H54 (cell line): Measurements from ENCODE around the gene NR4A1.

Experiments used
- DNase-seq: peaks from one replicate; pipeline ENCODE4 v3.0.0; 2011; ENCODE audit warnings: low spot score, mixed read lengths; ENCODE audit not compliant: insufficient read length
- FAIRE-seq: peaks from 3 replicates; lab custom pipeline; 2011; peaks lifted over from hg19 to GRCh38; lab: Jason Lieb, UNC
- POLR2A ChIP-seq: IDR thresholded peaks from 2 replicates; pipeline ENCODE4 v1.6.1; 2011; ENCODE audit warnings: low read depth, mild to moderate bottlenecking, low read length

The NR4A1 gene

GRCh38 chr12:52050758-52051541, at the start of gene NR4A1:
TSS of gene NR4A1 (plus strand) at chr12:52051442. CDS start at chr12:52054329, 2,887 bp downstream.
- DNase-seq (peak; percentile 84), FAIRE-seq (no peak)
- TF ChIP-seq POLR2A, result peak; percentile 31; the same call in 1 of the 2 replicates

- TF ChIP-seq POLR2A, result no peak
- FAIRE-seq (no peak), DNase-seq (no peak)
These were observed 48.2 kb upstream of the NR4A1 start for GRCh38 chr12:52003016-52003550.

GRCh38 chr12:52003591-52003990, 47.7 kb upstream of the NR4A1 start:
- TF ChIP-seq POLR2A, result no peak
- DNase-seq (no peak), FAIRE-seq (no peak)

GRCh38 chr12:52004042-52004648, 47.1 kb upstream of the NR4A1 start:
- FAIRE-seq, result no peak
- no peak for TF ChIP-seq POLR2A
- DNase-seq, result peak; percentile 90

DNA sequence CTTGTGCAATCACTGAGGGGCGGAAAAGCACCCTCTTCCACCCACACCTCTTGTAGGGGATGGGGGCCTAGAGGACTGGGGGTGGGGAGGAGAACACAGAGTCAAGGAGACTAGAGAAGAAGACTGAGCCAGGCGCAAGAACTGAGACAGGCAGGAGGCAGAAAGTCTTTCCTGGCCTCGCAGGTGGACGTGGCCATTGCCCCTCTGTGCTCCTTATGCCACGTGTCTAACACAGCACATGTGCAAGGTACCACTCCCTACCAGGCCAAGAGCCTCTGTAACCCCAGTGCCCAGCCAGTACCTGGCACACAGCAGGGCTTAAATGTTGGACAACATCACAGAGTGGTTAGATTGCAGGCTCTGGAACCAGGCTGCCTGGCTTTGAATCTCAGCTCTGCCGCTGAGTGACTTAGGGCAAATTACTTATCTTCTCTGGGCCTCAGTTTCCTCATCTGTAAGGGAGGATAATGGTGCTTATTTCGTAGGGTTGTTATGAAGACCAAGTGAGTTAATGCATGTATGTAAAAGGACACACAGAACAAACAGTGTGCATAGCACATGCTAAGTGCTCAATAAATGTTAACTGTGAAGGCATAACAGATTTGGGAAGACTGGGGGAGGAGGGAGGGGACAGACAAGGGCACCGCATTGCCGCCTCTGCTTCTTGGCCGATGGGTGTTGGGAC, 45.9 kb upstream of the NR4A1 start:
- no peak for FAIRE-seq
- no peak for TF ChIP-seq POLR2A
- DNase-seq, result no peak

DNA sequence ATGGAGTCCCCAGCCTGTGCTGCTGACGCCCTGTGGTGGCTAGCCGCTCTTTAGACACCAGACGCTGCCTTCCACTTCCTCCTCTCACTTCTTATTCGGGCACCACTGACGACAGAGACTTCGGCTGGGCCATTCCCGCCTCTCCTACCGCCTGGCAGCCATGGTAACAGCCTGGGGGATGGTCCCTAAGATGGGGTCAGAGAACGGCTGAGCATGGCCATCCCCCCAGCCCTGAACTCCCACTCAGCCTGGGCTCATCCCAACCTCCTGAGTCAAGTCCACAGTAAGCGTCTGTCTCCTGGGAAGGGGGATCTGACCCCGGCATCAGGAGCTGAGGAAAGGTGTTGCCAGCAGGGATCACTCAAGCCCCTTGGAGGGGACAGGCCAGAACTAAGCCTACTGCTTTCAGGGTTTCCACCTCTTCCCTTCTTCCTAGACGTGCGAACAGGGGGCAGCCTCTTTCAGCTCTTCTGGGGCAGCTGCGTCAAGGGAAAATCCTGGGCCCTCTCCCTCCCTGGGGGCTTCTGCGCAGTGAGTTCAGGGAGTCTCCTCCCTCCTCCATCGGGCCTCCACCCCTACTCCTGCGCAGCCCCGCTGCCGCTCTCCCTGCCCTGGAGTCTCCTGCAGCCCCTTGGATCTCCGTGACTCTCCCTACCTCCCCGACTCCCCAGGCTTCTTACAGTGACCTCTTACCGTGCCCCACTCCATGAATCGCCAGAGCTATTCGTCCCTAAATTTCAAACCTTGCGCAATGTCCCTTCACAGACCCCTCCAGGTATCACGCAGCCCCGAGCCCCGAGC, 45.1 kb upstream of the NR4A1 start:
- FAIRE-seq, result no peak
- no peak for DNase-seq
- TF ChIP-seq POLR2A, result no peak

GRCh38 chr12:52006726-52007157, 44.5 kb upstream of the NR4A1 start, which contains the start of gene TAMALIN:
TSS of gene TAMALIN (plus strand) at chr12:52006946. CDS start at chr12:52007020, 74 bp downstream.
- no peak for FAIRE-seq
- no peak for TF ChIP-seq POLR2A
- no peak for DNase-seq

DNA sequence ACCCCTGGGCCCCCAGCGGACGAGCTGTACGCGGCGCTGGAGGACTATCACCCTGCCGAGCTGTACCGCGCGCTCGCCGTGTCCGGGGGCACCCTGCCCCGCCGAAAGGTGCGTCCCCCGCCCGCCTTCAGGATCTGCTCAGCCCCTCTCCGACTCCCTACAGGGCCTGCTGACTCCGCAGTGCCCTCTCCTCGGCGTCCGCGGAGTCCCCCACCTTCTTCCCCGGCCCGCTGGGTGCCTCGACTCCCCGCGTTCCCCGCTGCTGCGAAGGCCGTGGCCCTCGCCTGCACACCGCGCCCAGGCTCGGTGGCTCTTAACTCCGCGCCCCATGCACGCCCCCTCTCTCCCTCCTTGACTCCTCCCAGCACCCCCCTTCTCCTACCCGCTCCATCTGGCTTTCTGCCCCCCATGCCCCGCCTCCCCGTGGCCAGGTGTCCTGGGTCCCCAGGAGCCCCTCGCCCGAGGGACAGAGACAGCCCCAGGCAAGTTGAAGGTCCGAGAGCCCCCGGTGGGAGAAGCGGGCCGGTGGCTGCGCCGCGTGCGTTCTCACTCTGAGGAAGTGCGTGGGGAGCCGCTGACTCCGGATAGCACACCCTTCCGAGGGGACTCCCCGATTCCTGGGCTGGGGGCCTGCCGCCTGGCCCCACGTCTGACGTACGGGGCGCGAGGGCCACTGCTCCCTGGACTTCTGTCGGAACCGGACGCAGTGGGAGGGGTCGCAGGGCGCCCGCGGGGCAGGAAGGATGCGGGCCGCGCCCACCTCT, 43.9 kb upstream of the NR4A1 start:
- DNase-seq, result no peak
- no peak for TF ChIP-seq POLR2A
- no peak for FAIRE-seq

GRCh38 chr12:52007982-52008510, 43.2 kb upstream of the NR4A1 start:
- DNase-seq (no peak), FAIRE-seq (no peak)
- no peak for TF ChIP-seq POLR2A

- no peak for TF ChIP-seq POLR2A
- FAIRE-seq (no peak), DNase-seq (no peak)
These were observed 42.0 kb upstream of the NR4A1 start for GRCh38 chr12:52009081-52009751.

DNA sequence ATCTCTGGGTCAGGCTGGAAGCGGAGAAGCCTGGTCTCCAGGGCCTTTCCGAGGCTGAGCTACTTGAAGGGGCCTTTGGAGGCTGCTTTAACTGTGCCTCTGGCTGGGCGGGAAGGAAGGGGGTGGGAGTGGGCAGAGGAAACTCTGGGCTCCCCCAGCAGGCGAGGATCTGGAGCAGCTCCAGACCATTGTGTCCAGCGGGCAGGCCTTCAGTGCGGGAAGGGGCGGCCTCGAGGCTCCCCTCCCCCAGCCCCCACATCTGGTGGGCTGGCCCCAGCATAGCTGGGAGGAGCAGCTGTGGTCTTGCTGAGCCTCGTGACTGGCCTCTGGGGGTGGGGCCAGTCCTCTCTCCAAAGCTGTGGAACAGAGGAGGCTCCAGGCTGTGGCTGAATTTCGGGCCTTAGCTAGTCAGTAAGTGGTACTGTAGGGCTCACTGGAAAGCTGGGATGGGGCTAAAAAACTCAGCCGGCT, 41.1 kb upstream of the NR4A1 start:
- no peak for FAIRE-seq
- TF ChIP-seq POLR2A, result no peak
- DNase-seq, result no peak
